AG04450 (cell line): ENCODE results near the gene ARAP2. TPM values are rescaled to one million over a fixed set of nuclear protein-coding genes. Genes with fewer than 3 reads are reported as not detected.
A peak's percentile ranks its signal among the peaks of the same experiment; 100 is the strongest.

Experiments used
- CTCF ChIA-PET: fragments of 300-600, 350-600 bp; formaldehyde crosslinking; extraction: SDS; loops from one replicate; lab custom pipeline; 2022; ENCODE audit warnings: antibody characterized with exemption, inconsistent platforms; lab: Charles Lee
- POLR2A ChIA-PET: fragments of 350-600 bp; formaldehyde crosslinking; extraction: SDS; loops from one replicate; lab custom pipeline; 2021; ENCODE audit warnings: antibody characterized with exemption, inconsistent platforms; lab: Yijun Ruan, JAX
- DNase-seq: peaks from one replicate; pipeline ENCODE4 v3.0.0-alpha.2; 2011; ENCODE audit warnings: low read depth, low spot score
- H3K27ac ChIP-seq: one replicate; pipeline ENCODE4 v1.5.1; 2012; ENCODE audit warnings: low read depth, low read length, control low read depth
- H3K27me3 ChIP-seq: one replicate; pipeline ENCODE4 v1.6.0; 2012; ENCODE audit warnings: low read length; ENCODE audit not compliant: control insufficient read depth, insufficient read depth
- H3K4me3 ChIP-seq: 2 replicates; pipeline ENCODE4 v1.5.1; 2011; ENCODE audit warnings: mild to moderate bottlenecking, low read depth, low read length, control low read depth
- H3K9me3 ChIP-seq: 2 replicates; pipeline ENCODE4 v1.5.1; 2012; ENCODE audit warnings: low read length; ENCODE audit not compliant: control insufficient read depth, insufficient read depth
- CTCF ChIP-seq: IDR thresholded peaks from 2 replicates; pipeline ENCODE4 v1.5.1; 2011; ENCODE audit warnings: low read depth, low read length, control low read depth, inconsistent platforms
- polyA plus RNA-seq: library from polyadenylated mRNA; depleted of rRNA; stranded (reverse); fragments of >200 nt; gene quantifications from 2 replicates; pipeline ENCODE4 v1.2.3, GENCODE V29; 2011

Gene ARAP2
- polyA plus RNA-seq, 1 experiment = 0.11 TPM

GRCh38 chr4:36196145-36196913 lies 48.0 kb downstream of the ARAP2 start:
- ChIA-PET POLR2A (no interaction called here), CTCF (no interaction called here)
- Histone ChIP-seq H3K27ac (no peak overlapping the region), H3K27me3 (no peaks in the 10 kb centered on the region), H3K4me3 (no peak overlapping the region), H3K9me3 (peaks cover 18% of the 10 kb centered on the region)
- no peak for DNase-seq
- no peak for TF ChIP-seq CTCF

- ChIA-PET POLR2A (no interaction called here), CTCF (no interaction called here)
- H3K4me3 ChIP-seq = no peak overlapping the region
- TF ChIP-seq CTCF = no peak
- DNase-seq = no peak
- H3K27ac ChIP-seq = no peak overlapping the region
- H3K9me3 ChIP-seq = peaks cover 7% of the 10 kb centered on the region; the same call in 1 of the 2 replicates
- no peaks in the 10 kb centered on the region for H3K27me3 ChIP-seq
These were observed 51.4 kb downstream of the ARAP2 start for GRCh38 chr4:36192922-36193321.

- CTCF ChIA-PET = no interaction called here
- Histone ChIP-seq H3K9me3 (no peaks in the 10 kb centered on the region), H3K27ac (no peak overlapping the region), H3K4me3 (no peak overlapping the region), H3K27me3 (no peaks in the 10 kb centered on the region)
- TF ChIP-seq CTCF = no peak
- no peak for DNase-seq
- POLR2A ChIA-PET = no interaction called here
These were observed 54.6 kb downstream of the ARAP2 start for GRCh38 chr4:36189511-36190226.

- DNase-seq = no peak
- no peaks in the 10 kb centered on the region for H3K9me3 ChIP-seq
- ChIA-PET POLR2A (no interaction called here), CTCF (no interaction called here)
- H3K27me3 ChIP-seq = no peaks in the 10 kb centered on the region
- TF ChIP-seq CTCF = peak; percentile 46
- no peak overlapping the region for H3K4me3 ChIP-seq
- H3K27ac ChIP-seq = no peak overlapping the region
These were observed 56.5 kb downstream of the ARAP2 start for GRCh38 chr4:36187723-36188333.
